Neural progenitor cell (in vitro differentiated cells): ENCODE results near the gene COLEC12. TPM values are rescaled to one million over a fixed set of nuclear protein-coding genes. Genes with fewer than 3 reads are reported as not detected.

Experiments used
- DNase-seq: peaks from one replicate; pipeline ENCODE4 v3.0.0-alpha.2; 2016; ENCODE audit warnings: low spot score
- H2AFZ ChIP-seq: fragments of 200-600 bp; sonication (generic); replicated peaks from 2 replicates; pipeline ENCODE4 v1.6.1; 2016; ENCODE audit warnings: antibody characterized with exemption
- H3F3A ChIP-seq: fragments of 200-600 bp; sonication (generic); 2 replicates; pipeline ENCODE4 v1.6.1; 2016; ENCODE audit warnings: antibody characterized with exemption, low read depth
- H3K27ac ChIP-seq: fragments of 200-600 bp; sonication (generic); 2 replicates; pipeline ENCODE4 v1.5.1; 2016; ENCODE audit warnings: mild to moderate bottlenecking
- H3K27me3 ChIP-seq: fragments of 200-600 bp; sonication (generic); 2 replicates; pipeline ENCODE4 v1.6.1; 2016; ENCODE audit warnings: mild to moderate bottlenecking, moderate library complexity
- H3K36me3 ChIP-seq: fragments of 200-600 bp; sonication (generic); 2 replicates; pipeline ENCODE4 v1.5.1; 2016
- H3K4me1 ChIP-seq: fragments of 200-600 bp; sonication (generic); 2 replicates; pipeline ENCODE4 v1.6.1; 2016; ENCODE audit warnings: mixed run types
- H3K4me2 ChIP-seq: fragments of 200-600 bp; sonication (generic); 2 replicates; pipeline ENCODE4 v1.6.1; 2016
- H3K4me3 ChIP-seq: fragments of 200-600 bp; sonication (generic); 2 replicates; pipeline ENCODE4 v1.5.1; 2016
- H3K79me2 ChIP-seq: fragments of 200-600 bp; sonication (generic); 2 replicates; pipeline ENCODE4 v1.6.1; 2016; ENCODE audit warnings: low read depth
- H3K9ac ChIP-seq: fragments of 200-600 bp; sonication (generic); 2 replicates; pipeline ENCODE4 v1.6.1; 2016
- H3K9me3 ChIP-seq: fragments of 200-600 bp; sonication (generic); 2 replicates; pipeline ENCODE4 v1.5.1; 2016; ENCODE audit warnings: low read depth
- H4K20me1 ChIP-seq: fragments of 200-600 bp; sonication (generic); 2 replicates; pipeline ENCODE4 v1.6.1; 2016; ENCODE audit warnings: low read depth
- H3K27ac Mint-ChIP-seq: 3 replicates; pipeline ENCODE4 v1.8.0; 2021; ENCODE audit warnings: mixed read lengths
- H3K27me3 Mint-ChIP-seq: 2 replicates; pipeline ENCODE4 v1.8.0; 2022; ENCODE audit warnings: low read depth, mild to moderate bottlenecking, inconsistent platforms, moderate library complexity, mixed read lengths; ENCODE audit not compliant: insufficient read depth
- H3K36me3 Mint-ChIP-seq: 3 replicates; pipeline ENCODE4 v1.8.0; 2021; ENCODE audit warnings: mixed read lengths
- H3K4me1 Mint-ChIP-seq: 3 replicates; pipeline ENCODE4 v1.8.0; 2021; ENCODE audit warnings: mixed read lengths
- H3K4me3 Mint-ChIP-seq: 3 replicates; pipeline ENCODE4 v1.8.0; 2021; ENCODE audit warnings: mild to moderate bottlenecking, moderate library complexity, mixed read lengths
- H3K9me3 Mint-ChIP-seq: 3 replicates; pipeline ENCODE4 v1.8.0; 2020; ENCODE audit warnings: mixed read lengths
- CTCF ChIP-seq: fragments of 200-600 bp; sonication (generic); IDR thresholded peaks from 2 replicates; pipeline ENCODE4 v1.5.1; 2017; ENCODE audit warnings: antibody characterized with exemption, mild to moderate bottlenecking
- EZH2 ChIP-seq: fragments of 200-600 bp; sonication (generic); IDR thresholded peaks from 2 replicates; pipeline ENCODE4 v1.6.1; 2017; ENCODE audit warnings: antibody characterized with exemption, mild to moderate bottlenecking, moderate library complexity
- EZH2phosphoT487 ChIP-seq: fragments of 200-600 bp; sonication (generic); IDR thresholded peaks from 2 replicates; pipeline ENCODE4 v1.6.1; 2017; ENCODE audit warnings: antibody characterized with exemption
- total RNA-seq: library from RNA; depleted of rRNA; stranded (reverse); fragments of >200 nt; gene quantifications from 2 replicates; pipeline ENCODE4 v1.2.3, GENCODE V29; 2015; ENCODE audit warnings: low replicate concordance

Gene COLEC12
- total RNA-seq, 1 donor from 2014 or later: 2.0 TPM

DNA sequence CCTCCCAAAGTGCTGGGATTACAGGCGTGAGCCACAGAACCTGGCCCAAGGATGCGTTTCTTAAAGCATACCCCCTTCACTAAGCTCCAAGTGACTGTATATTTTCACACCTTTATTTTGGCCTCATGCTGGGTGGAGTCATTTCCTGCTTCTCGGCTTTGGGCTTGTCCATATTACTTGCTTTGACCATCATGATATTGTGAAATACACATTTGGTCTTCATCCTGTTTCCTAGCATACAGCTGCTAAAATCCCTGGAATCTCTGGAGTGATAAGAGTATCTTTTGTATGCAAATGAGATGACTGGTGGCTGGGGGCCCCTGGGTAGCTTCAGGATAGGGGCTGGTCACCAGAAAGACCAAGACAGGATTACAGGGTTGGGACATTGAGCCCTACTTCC is 17.6 kb upstream of the COLEC12 start:
- Histone ChIP-seq H2AFZ (no peak overlapping the region), H3K4me2 (no peak overlapping the region), H3K79me2 (no peaks in the 10 kb centered on the region), H3K27ac (no peak overlapping the region), H3K4me1 (peaks cover 13% of the 10 kb centered on the region), H3K9ac (no peak overlapping the region), H3K27me3 (no peaks in the 10 kb centered on the region), H4K20me1 (no peaks in the 10 kb centered on the region), H3F3A (no peaks in the 10 kb centered on the region), H3K36me3 (no peaks in the 10 kb centered on the region), H3K4me3 (no peak overlapping the region), H3K9me3 (no peaks in the 10 kb centered on the region)
- peaks cover 3% of the 10 kb centered on the region for H3K4me1 Mint-ChIP-seq
- peaks cover 9% of the 10 kb centered on the region for H3K27me3 Mint-ChIP-seq
- peaks cover 20% of the 10 kb centered on the region for H3K9me3 Mint-ChIP-seq
- no peak for DNase-seq
- H3K36me3 Mint-ChIP-seq: peaks cover 3% of the 10 kb centered on the region
- TF ChIP-seq EZH2phosphoT487 (no peak), CTCF (no peak), EZH2 (no peak)
- H3K4me3 Mint-ChIP-seq: no peak overlapping the region
- no peak overlapping the region for H3K27ac Mint-ChIP-seq

- Histone ChIP-seq H4K20me1 (no peaks in the 10 kb centered on the region), H3K79me2 (no peaks in the 10 kb centered on the region), H3K4me1 (peaks cover 13% of the 10 kb centered on the region), H2AFZ (no peak overlapping the region), H3K9ac (no peak overlapping the region), H3K9me3 (peaks cover 4% of the 10 kb centered on the region), H3F3A (no peaks in the 10 kb centered on the region), H3K4me2 (no peak overlapping the region), H3K27ac (no peak overlapping the region), H3K4me3 (no peak overlapping the region), H3K27me3 (no peaks in the 10 kb centered on the region), H3K36me3 (no peaks in the 10 kb centered on the region)
- no peak for TF ChIP-seq EZH2
- no peak for TF ChIP-seq EZH2phosphoT487
- no peak for TF ChIP-seq CTCF
- H3K9me3 Mint-ChIP-seq: peaks cover 24% of the 10 kb centered on the region
- peaks cover 3% of the 10 kb centered on the region for H3K4me1 Mint-ChIP-seq
- H3K27ac Mint-ChIP-seq: no peak overlapping the region
- peaks cover 9% of the 10 kb centered on the region for H3K27me3 Mint-ChIP-seq
- peak; percentile 23 for DNase-seq
- peaks cover 3% of the 10 kb centered on the region for H3K36me3 Mint-ChIP-seq
- H3K4me3 Mint-ChIP-seq: no peak overlapping the region
Observed at GRCh38 chr18:515838-516237, 15.3 kb upstream of the COLEC12 start.

DNA sequence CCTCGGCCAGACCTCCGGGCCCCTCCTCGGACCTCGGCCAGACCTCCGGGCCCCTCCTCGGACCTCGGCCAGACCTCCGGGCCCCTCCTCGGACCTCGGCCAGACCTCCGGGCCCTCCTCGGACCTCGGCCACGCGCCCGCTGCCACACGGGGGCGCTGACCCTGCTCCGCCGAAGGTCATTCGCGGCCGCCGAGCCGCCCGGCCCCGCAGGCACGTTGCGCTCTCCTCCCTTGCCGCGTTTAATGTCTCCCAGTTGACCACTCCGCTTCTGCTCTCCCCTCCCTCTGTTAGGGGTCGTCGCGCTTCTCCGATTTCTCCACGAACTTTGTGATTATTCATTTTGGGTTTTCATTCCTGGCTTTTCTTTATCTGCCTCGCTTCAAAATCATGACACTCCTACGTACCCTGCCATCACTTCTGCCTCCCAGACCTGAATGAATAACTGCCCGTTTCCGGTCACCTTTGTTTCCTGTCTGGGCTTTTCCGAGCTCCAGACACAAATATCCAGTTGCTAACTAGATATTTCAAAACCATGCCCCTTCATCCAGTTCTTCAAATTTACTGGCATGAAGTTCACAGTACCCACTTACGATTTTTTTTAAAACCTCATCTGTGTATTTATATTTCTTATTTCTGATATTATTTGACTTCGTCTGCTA is 14.8 kb upstream of the COLEC12 start:
- no peak overlapping the region for H2AFZ ChIP-seq
- H3K9me3 Mint-ChIP-seq: peaks cover 24% of the 10 kb centered on the region
- H3F3A ChIP-seq: no peaks in the 10 kb centered on the region
- H3K27me3 ChIP-seq: no peaks in the 10 kb centered on the region
- peaks cover 4% of the 10 kb centered on the region for H3K9me3 ChIP-seq
- no peak for DNase-seq
- no peak for TF ChIP-seq CTCF
- TF ChIP-seq EZH2: no peak
- no peak for TF ChIP-seq EZH2phosphoT487
- no peaks in the 10 kb centered on the region for H4K20me1 ChIP-seq
- no peaks in the 10 kb centered on the region for H3K36me3 ChIP-seq
- no peaks in the 10 kb centered on the region for H3K79me2 ChIP-seq
- peaks cover 9% of the 10 kb centered on the region for H3K27me3 Mint-ChIP-seq
- H3K27ac ChIP-seq: no peak overlapping the region
- H3K4me1 ChIP-seq: peaks cover 13% of the 10 kb centered on the region
- no peak overlapping the region for H3K9ac ChIP-seq
- peak overlapping the region; percentile 47 for H3K4me3 Mint-ChIP-seq
- no peak overlapping the region for H3K4me3 ChIP-seq
- peaks cover 3% of the 10 kb centered on the region for H3K4me1 Mint-ChIP-seq
- H3K36me3 Mint-ChIP-seq: peaks cover 3% of the 10 kb centered on the region
- no peak overlapping the region for H3K4me2 ChIP-seq
- peak overlapping the region; percentile 12 for H3K27ac Mint-ChIP-seq
